CD4-positive, CD25-positive, alpha-beta regulatory T cell (primary cell): Measurements from ENCODE around the gene KCNN3. TPM values are rescaled to one million over a fixed set of nuclear protein-coding genes. Genes with fewer than 3 reads are reported as not detected.

Experiments
- ATAC-seq, 2 donors: fragments of 150-1000 bp; cut with Tn5 transposase; one replicate each; pipeline ENCODE4 v1.10.0; 2021; ENCODE audit warnings: low read depth in 2 of 2, moderate number of reproducible peaks in 2 of 2, moderate library complexity in 1 of 2
- DNase-seq, 3 donors: peaks; one replicate each; pipeline versions ENCODE4 v3.0.0 to v3.0.0-alpha.2; 2012 to 2022; ENCODE audit warnings: mixed read lengths in 1 of 3
- H3K27ac ChIP-seq: one replicate; pipeline ENCODE4 v1.7.0; 2013; ENCODE audit warnings: mild to moderate bottlenecking, low read length; ENCODE audit not compliant: insufficient read depth, poor library complexity, severe bottlenecking
- H3K27me3 ChIP-seq: one replicate; pipeline ENCODE4 v1.7.0; 2013; ENCODE audit warnings: low read length; ENCODE audit not compliant: control insufficient read depth, insufficient read depth
- H3K36me3 ChIP-seq: one replicate; pipeline ENCODE4 v1.7.0; 2013; ENCODE audit warnings: mild to moderate bottlenecking, low read length, moderate library complexity; ENCODE audit not compliant: control insufficient read depth, insufficient read depth
- H3K4me1 ChIP-seq: 2 replicates; pipeline ENCODE4 v1.7.0; 2013; ENCODE audit warnings: mild to moderate bottlenecking, low read length; ENCODE audit not compliant: insufficient read depth, control insufficient read depth, poor library complexity, severe bottlenecking
- H3K4me3 ChIP-seq: one replicate; pipeline ENCODE4 v1.7.0; 2013; ENCODE audit warnings: low read depth, mild to moderate bottlenecking, low read length, moderate library complexity
- H3K9me3 ChIP-seq, 2 experiments: 1 replicate in 1 of 2; 2 replicates in 1 of 2; pipeline ENCODE4 v1.7.0; 2013; ENCODE audit warnings: low read length in 2 of 2, mild to moderate bottlenecking in 1 of 2, moderate library complexity in 1 of 2; ENCODE audit not compliant: control insufficient read depth in 2 of 2
- H3K27ac Mint-ChIP-seq, 3 donors: one replicate each; pipeline ENCODE4 v1.8.0; 2020 to 2022; ENCODE audit warnings: mild to moderate bottlenecking in 3 of 3, mixed read lengths in 3 of 3, moderate library complexity in 2 of 3
- H3K27me3 Mint-ChIP-seq: one replicate; pipeline ENCODE4 v1.8.0; 2022; ENCODE audit warnings: mild to moderate bottlenecking, mixed read lengths
- H3K36me3 Mint-ChIP-seq: one replicate; pipeline ENCODE4 v1.8.0; 2020; ENCODE audit warnings: mixed read lengths
- H3K4me1 Mint-ChIP-seq, 4 donors: one replicate each; pipeline ENCODE4 v1.8.0; 2020 to 2022; ENCODE audit warnings: mixed read lengths in 4 of 4, mild to moderate bottlenecking in 1 of 4
- H3K4me3 Mint-ChIP-seq, 4 donors: one replicate each; pipeline ENCODE4 v1.8.0; 2020 to 2022; ENCODE audit warnings: mild to moderate bottlenecking in 4 of 4, mixed read lengths in 4 of 4, moderate library complexity in 3 of 4
- H3K9me3 Mint-ChIP-seq, 7 donors: one replicate each; pipeline ENCODE4 v1.8.0; 2020 to 2022; ENCODE audit warnings: mixed read lengths in 7 of 7, mild to moderate bottlenecking in 3 of 7, moderate library complexity in 2 of 7
- polyA plus RNA-seq, 4 donors: library from polyadenylated mRNA; unstranded; fragments of 300-500 nt; fragmentation: Illumina TruSeq; gene quantifications; one replicate each; pipeline ENCODE4 v1.2.3, GENCODE V29; 2021
- total RNA-seq: library from RNA; stranded (reverse); gene quantifications from one replicate; pipeline ENCODE4 v1.2.3, GENCODE V29; 2022

KCNN3 gene
- total and polyA plus RNA-seq, 5 donors from 2014 or later = 0.30 TPM; not detected in 4

DNA sequence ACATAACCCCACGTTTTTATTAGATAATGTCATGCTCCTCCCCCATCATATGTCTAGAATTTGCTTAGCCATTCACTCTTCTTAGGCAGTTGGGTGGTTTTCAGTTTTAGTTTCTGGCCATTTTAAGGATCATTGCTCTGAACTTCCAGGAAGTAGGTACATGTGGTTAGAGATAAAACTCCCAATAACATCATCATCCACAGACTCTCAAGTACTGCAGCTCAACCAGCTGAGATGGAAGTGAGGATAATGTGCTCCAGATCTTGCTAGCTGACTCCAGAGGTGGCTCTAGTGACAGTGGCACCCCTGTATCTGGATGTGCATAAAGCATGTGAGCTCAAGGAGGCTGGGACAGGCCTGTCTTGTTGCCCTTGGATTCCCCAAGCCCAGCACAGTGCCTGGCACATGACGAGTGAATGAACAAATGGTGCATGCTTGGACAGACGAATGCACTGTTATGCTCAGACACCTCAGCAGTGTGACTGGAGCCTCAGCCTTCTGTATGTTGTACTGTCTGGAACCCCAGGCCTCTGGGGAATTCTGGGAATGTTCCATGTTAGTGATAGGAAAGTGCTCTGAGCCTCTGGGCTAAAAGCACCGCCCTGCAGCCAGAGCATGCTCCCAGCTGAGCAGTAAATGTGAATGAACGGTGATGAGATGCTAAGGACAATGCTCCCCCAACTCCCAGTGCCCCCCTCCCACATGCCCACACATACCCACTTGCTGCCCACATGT, 16.4 kb upstream of the KCNN3 start:
- peaks cover 0 to 3% (median 0%) of the 10 kb centered on the region in 7 donors for H3K9me3 Mint-ChIP-seq
- H3K27me3 Mint-ChIP-seq = no peaks in the 10 kb centered on the region
- Histone ChIP-seq H3K36me3 (no peaks in the 10 kb centered on the region), H3K27me3 (no peaks in the 10 kb centered on the region), H3K9me3 (no peaks in the 10 kb centered on the region), H3K4me3 (no peak overlapping the region), H3K27ac (no peak overlapping the region), H3K4me1 (no peaks in the 10 kb centered on the region)
- ATAC-seq = no peak
- H3K4me3 Mint-ChIP-seq = no peak overlapping the region
- H3K4me1 Mint-ChIP-seq = peaks cover 0 to 5% (median 2%) of the 10 kb centered on the region in 4 donors
- DNase-seq = peak in 1 of 3 donors; percentile 74
- no peak overlapping the region for H3K27ac Mint-ChIP-seq
- peaks cover 5% of the 10 kb centered on the region for H3K36me3 Mint-ChIP-seq

- peaks cover 0 to 3% (median 0%) of the 10 kb centered on the region in 7 donors for H3K9me3 Mint-ChIP-seq
- H3K27ac ChIP-seq = no peak overlapping the region
- no peak overlapping the region for H3K4me3 ChIP-seq
- H3K27me3 Mint-ChIP-seq = no peaks in the 10 kb centered on the region
- no peak overlapping the region for H3K27ac Mint-ChIP-seq
- no peak for ATAC-seq
- H3K4me1 ChIP-seq = no peaks in the 10 kb centered on the region
- no peaks in the 10 kb centered on the region for H3K9me3 ChIP-seq
- H3K36me3 Mint-ChIP-seq = peaks cover 5% of the 10 kb centered on the region
- peaks cover 0 to 5% (median 2%) of the 10 kb centered on the region in 4 donors for H3K4me1 Mint-ChIP-seq
- DNase-seq = no peak
- H3K27me3 ChIP-seq = no peaks in the 10 kb centered on the region
- no peak overlapping the region for H3K4me3 Mint-ChIP-seq
- no peaks in the 10 kb centered on the region for H3K36me3 ChIP-seq
Observed at GRCh38 chr1:154884869-154885701, 15.0 kb upstream of the KCNN3 start.

DNA sequence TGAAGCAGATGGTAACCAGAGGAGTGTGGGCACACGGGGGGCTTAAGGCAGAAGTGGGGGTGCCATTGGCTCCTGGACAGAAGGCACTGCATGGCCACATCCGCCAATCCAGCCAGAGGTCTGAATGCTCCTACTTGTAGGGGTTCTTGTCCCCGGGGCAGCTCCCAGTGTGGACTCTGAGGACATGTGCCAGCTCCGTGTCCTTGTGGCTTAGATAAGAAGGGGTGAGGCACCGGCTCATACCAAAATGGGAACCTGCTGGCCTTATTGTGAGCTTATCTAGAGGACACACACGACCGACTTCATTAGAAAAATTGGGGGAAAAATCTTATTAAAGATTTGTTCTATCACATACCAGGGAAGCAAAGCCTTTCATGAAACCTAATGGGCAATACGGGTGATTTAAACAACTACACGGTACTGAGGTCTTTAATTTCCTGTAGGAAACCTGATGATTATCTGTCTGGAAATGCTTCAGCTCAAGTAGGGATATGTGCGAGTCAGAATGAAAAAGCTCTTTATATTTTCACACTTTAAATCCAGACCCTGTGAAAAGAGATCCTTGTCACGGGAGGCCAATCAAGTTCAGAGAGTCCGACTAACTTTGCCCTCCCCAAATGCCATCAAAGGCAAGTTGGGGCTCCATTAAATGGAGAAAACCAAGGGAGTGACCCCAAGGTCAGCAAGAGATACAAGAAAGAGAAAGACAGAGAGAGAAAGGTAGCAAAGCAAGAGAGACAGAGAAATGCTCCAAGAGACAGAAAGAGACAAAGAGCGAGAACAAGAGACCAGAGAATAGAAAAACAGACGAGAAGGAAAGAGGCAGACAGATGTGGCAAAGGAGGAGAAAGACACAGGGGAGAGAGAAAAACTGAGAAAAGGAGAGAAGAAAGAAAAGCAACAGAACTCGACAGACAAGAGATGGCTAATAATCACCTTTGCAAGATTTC, 14.1 kb upstream of the KCNN3 start:
- no peaks in the 10 kb centered on the region for H3K27me3 Mint-ChIP-seq

GRCh38 chr1:154881820-154882535, 11.9 kb upstream of the KCNN3 start:
- H3K36me3 ChIP-seq = no peaks in the 10 kb centered on the region
- H3K27ac Mint-ChIP-seq = no peak overlapping the region
- no peak overlapping the region for H3K4me3 Mint-ChIP-seq
- H3K9me3 Mint-ChIP-seq = peaks cover 0 to 1% (median 0%) of the 10 kb centered on the region in 7 donors
- no peaks in the 10 kb centered on the region for H3K4me1 ChIP-seq
- H3K27me3 ChIP-seq = no peaks in the 10 kb centered on the region
- no peak overlapping the region for H3K27ac ChIP-seq
- H3K4me1 Mint-ChIP-seq = peaks cover 0 to 5% (median 2%) of the 10 kb centered on the region in 4 donors
- no peaks in the 10 kb centered on the region for H3K9me3 ChIP-seq
- ATAC-seq = no peak
- no peak for DNase-seq
- no peaks in the 10 kb centered on the region for H3K36me3 Mint-ChIP-seq
- H3K27me3 Mint-ChIP-seq = no peaks in the 10 kb centered on the region
- no peak overlapping the region for H3K4me3 ChIP-seq

More for the DNA sequence above, 14.1 kb upstream of the KCNN3 start:
- Mint-ChIP-seq H3K9me3 (peaks cover 0 to 3% (median 0%) of the 10 kb centered on the region in 7 donors), H3K27ac (no peak overlapping the region), H3K4me3 (no peak overlapping the region), H3K36me3 (peaks cover 4% of the 10 kb centered on the region), H3K4me1 (peaks cover 0 to 5% (median 2%) of the 10 kb centered on the region in 4 donors)
- Histone ChIP-seq H3K36me3 (no peaks in the 10 kb centered on the region), H3K27me3 (no peaks in the 10 kb centered on the region), H3K4me1 (no peaks in the 10 kb centered on the region), H3K4me3 (no peak overlapping the region), H3K9me3 (no peaks in the 10 kb centered on the region), H3K27ac (no peak overlapping the region)
- ATAC-seq (no peak), DNase-seq (no peak)

DNA sequence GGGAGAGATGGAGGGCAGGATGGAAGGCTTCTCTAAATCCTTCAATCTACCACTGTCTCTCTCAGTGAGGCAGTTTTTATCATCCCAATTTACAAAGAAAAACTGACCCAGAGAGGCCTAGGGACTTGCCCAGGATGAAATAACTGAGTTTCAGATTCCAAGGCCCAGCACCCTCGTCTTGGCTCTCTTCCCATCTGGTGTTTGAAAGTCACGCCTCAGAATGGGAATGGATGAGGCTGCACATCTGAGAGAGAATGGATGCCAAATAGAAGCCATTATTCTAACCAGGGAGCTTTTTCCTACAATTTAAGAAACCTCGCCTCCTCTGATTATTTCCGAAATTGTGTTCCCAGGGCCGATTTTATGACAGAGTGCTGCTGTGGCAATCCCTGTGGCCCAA, 10.6 kb upstream of the KCNN3 start:
- DNase-seq (no peak), ATAC-seq (no peak)
- no peak overlapping the region for H3K27ac Mint-ChIP-seq
- no peaks in the 10 kb centered on the region for H3K36me3 Mint-ChIP-seq
- Histone ChIP-seq H3K27me3 (no peaks in the 10 kb centered on the region), H3K4me3 (no peak overlapping the region), H3K9me3 (no peaks in the 10 kb centered on the region), H3K27ac (no peak overlapping the region), H3K36me3 (no peaks in the 10 kb centered on the region), H3K4me1 (no peaks in the 10 kb centered on the region)
- H3K4me3 Mint-ChIP-seq = no peak overlapping the region
- no peaks in the 10 kb centered on the region for H3K4me1 Mint-ChIP-seq
- H3K27me3 Mint-ChIP-seq = peaks cover 11% of the 10 kb centered on the region
- H3K9me3 Mint-ChIP-seq = peaks cover 0 to 1% (median 0%) of the 10 kb centered on the region in 7 donors

GRCh38 chr1:154879038-154879421, 8.9 kb upstream of the KCNN3 start:
- Mint-ChIP-seq H3K27me3 (peaks cover 20% of the 10 kb centered on the region), H3K4me1 (no peaks in the 10 kb centered on the region), H3K36me3 (no peaks in the 10 kb centered on the region), H3K4me3 (no peak overlapping the region), H3K9me3 (no peaks in the 10 kb centered on the region), H3K27ac (no peak overlapping the region)
- Histone ChIP-seq H3K4me3 (no peak overlapping the region), H3K27ac (no peak overlapping the region), H3K9me3 (no peaks in the 10 kb centered on the region), H3K27me3 (no peaks in the 10 kb centered on the region), H3K4me1 (no peaks in the 10 kb centered on the region), H3K36me3 (no peaks in the 10 kb centered on the region)
- DNase-seq (no peak), ATAC-seq (no peak)
